ENCODE results near the gene GSTA4.
"Not testable (repeated sequence)": the region's sequence is repeated elsewhere in the genome, so short reads cannot be mapped to it uniquely, and the experiment has no call there.

The GSTA4 gene

GRCh38 chr6:52969359-52969758, 25.7 kb downstream of the GSTA4 start:
- no peak for DNase-seq

GRCh38 chr6:52966101-52966500, 29.0 kb downstream of the GSTA4 start:
- DNase-seq = no peak

GRCh38 chr6:52965380-52965779, 29.7 kb downstream of the GSTA4 start:
- DNase-seq = no peak

- DNase-seq = no peak
These were observed 30.8 kb downstream of the GSTA4 start for GRCh38 chr6:52964318-52964717.

GRCh38 chr6:52962701-52963100, 32.4 kb downstream of the GSTA4 start:
- DNase-seq = no peak

- not testable (repeated sequence) for DNase-seq
These were observed 34.1 kb downstream of the GSTA4 start for GRCh38 chr6:52961022-52961421.

- DNase-seq = not testable (repeated sequence)
These were observed 34.9 kb downstream of the GSTA4 start for GRCh38 chr6:52960211-52960610.

- DNase-seq = no peak
These were observed 36.4 kb downstream of the GSTA4 start for GRCh38 chr6:52958546-52959255.

GRCh38 chr6:52955871-52956270, 39.2 kb downstream of the GSTA4 start:
- no peak for DNase-seq

GRCh38 chr6:52953911-52954839, 40.9 kb downstream of the GSTA4 start:
- DNase-seq = no peak

GRCh38 chr6:52946306-52946705, 48.8 kb downstream of the GSTA4 start:
- no peak for DNase-seq

GRCh38 chr6:52942821-52943220, 52.3 kb downstream of the GSTA4 start:
- not testable (repeated sequence) for DNase-seq

- no peak for DNase-seq
These were observed 52.9 kb downstream of the GSTA4 start for GRCh38 chr6:52942221-52942620.

- DNase-seq = no peak
These were observed 57.2 kb downstream of the GSTA4 start for GRCh38 chr6:52937908-52938307.

GRCh38 chr6:52933778-52934177, 61.3 kb downstream of the GSTA4 start:
- DNase-seq = no peak

GRCh38 chr6:52931351-52931750, 63.7 kb downstream of the GSTA4 start:
- DNase-seq = no peak

- DNase-seq = no peak
These were observed 65.5 kb downstream of the GSTA4 start for GRCh38 chr6:52929321-52930164.
